Ishikawa (cell line): Measurements from ENCODE around the gene RNF183.

Source experiments
- CEBPB ChIP-seq: IDR thresholded peaks from 2 replicates; pipeline ENCODE4 v1.6.1; 2012
- CREB1 ChIP-seq: IDR thresholded peaks from 2 replicates; pipeline ENCODE4 v1.6.1; 2012; ENCODE audit warnings: low read depth
- EGR1 ChIP-seq: IDR thresholded peaks from 2 replicates; pipeline ENCODE4 v1.6.1; 2012
- EP300 ChIP-seq: IDR thresholded peaks from 2 replicates; pipeline ENCODE4 v1.6.1; 2012; ENCODE audit warnings: borderline replicate concordance
- FOXM1 ChIP-seq: IDR thresholded peaks from 2 replicates; pipeline ENCODE4 v1.6.1; 2012; ENCODE audit warnings: low read depth, borderline replicate concordance
- MAX ChIP-seq: IDR thresholded peaks from 2 replicates; pipeline ENCODE4 v1.6.1; 2012
- NFIC ChIP-seq: IDR thresholded peaks from 2 replicates; pipeline ENCODE4 v1.6.1; 2012
- RAD21 ChIP-seq: IDR thresholded peaks from 2 replicates; pipeline ENCODE4 v1.6.1; 2012; ENCODE audit warnings: low read depth
- REST ChIP-seq: IDR thresholded peaks from 2 replicates; pipeline ENCODE4 v1.6.1; 2012; ENCODE audit warnings: low read depth, mild to moderate bottlenecking
- TAF1 ChIP-seq: IDR thresholded peaks from 2 replicates; pipeline ENCODE4 v1.6.1; 2012; ENCODE audit warnings: low read depth, mild to moderate bottlenecking
- TCF12 ChIP-seq: IDR thresholded peaks from 2 replicates; pipeline ENCODE4 v1.6.1; 2012; ENCODE audit warnings: low read depth
- TEAD4 ChIP-seq: IDR thresholded peaks from 2 replicates; pipeline ENCODE4 v1.6.1; 2012
- YY1 ChIP-seq: IDR thresholded peaks from 2 replicates; pipeline ENCODE4 v1.6.1; 2012; ENCODE audit warnings: low read depth
- ZBTB7A ChIP-seq: IDR thresholded peaks from 2 replicates; pipeline ENCODE4 v1.6.1; 2012; ENCODE audit warnings: low read depth
- TF ChIP-seq, protein P1 (sequence below): IDR thresholded peaks from 2 replicates; pipeline ENCODE4 v1.6.1; 2012

Gene RNF183

DNA sequence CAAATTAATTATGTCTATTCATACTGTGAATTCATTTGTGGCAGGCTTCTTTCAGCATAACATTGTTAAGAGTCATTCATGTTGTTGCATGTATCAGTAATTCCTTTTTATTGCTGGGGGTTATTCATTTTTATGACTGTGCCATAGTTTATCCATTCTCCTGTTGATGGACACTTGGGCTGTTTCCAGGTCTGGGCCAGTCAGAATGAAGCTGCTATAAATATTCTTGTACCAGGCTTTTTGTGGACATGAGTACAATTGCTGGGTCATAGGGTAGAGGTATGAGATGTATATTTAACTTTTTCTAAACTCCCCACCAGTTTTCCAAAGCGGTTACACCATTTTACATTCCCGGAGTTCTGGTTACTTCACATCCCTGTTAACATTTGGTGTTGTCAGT is 14.1 kb downstream of the RNF183 start:
- TF ChIP-seq EP300 (no peak), EGR1 (no peak), TCF12 (no peak), RAD21 (no peak), FOXM1 (no peak), MAX (no peak), CREB1 (no peak), REST (no peak), ZBTB7A (no peak), TAF1 (no peak), NFIC (no peak), TEAD4 (no peak)
- TF ChIP-seq, protein P1, sequence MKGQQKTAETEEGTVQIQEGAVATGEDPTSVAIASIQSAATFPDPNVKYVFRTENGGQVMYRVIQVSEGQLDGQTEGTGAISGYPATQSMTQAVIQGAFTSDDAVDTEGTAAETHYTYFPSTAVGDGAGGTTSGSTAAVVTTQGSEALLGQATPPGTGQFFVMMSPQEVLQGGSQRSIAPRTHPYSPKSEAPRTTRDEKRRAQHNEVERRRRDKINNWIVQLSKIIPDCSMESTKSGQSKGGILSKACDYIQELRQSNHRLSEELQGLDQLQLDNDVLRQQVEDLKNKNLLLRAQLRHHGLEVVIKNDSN: no peak

DNA sequence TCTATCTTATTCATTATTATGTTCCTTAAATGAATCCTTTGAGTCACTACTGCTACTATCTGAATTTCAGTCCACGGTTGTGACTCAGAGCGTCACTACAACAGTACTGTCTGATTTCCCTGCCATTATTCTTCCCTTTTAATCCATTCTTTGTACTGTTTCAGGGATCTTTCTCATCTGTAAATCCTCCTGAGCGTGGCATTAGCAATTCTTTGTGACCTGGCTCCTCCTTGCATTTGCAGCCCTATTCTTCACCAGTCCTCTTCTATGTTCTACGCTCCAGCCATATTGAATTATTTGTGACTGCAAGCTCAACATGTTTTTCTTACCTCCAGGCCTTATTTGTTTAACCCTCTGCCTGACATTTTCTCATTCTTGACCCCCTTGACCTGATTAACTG is 21.8 kb downstream of the RNF183 start:
- no peak for TF ChIP-seq ZBTB7A
- no peak for TF ChIP-seq FOXM1
- TF ChIP-seq, protein P1: no peak
- no peak for TF ChIP-seq REST
- no peak for TF ChIP-seq CREB1
- no peak for TF ChIP-seq TEAD4
- no peak for TF ChIP-seq TAF1
- no peak for TF ChIP-seq EP300
- no peak for TF ChIP-seq RAD21
- TF ChIP-seq EGR1: no peak
- TF ChIP-seq TCF12: no peak
- TF ChIP-seq MAX: no peak
- no peak for TF ChIP-seq NFIC

- TF ChIP-seq RAD21 (no peak), EP300 (no peak), YY1 (no peak), CREB1 (no peak), MAX (no peak), FOXM1 (no peak), ZBTB7A (no peak)
Measured at GRCh38 chr9:113278840-113279239, 24.3 kb downstream of the RNF183 start.

GRCh38 chr9:113275157-113276131 is 27.7 kb downstream of the RNF183 start, which contains the start of the genes CDC26 and PRPF4:
CDC26 (minus strand) TSS chr9:113275572; CDS start chr9:113272507, 3,065 bp downstream.
PRPF4 (plus strand) TSS chr9:113275658; CDS start chr9:113275744, 86 bp downstream.
- TF ChIP-seq MAX: peak; percentile 86
- TF ChIP-seq EGR1: peak; percentile 97
- TF ChIP-seq TCF12: peak; percentile 75
- TF ChIP-seq CREB1: peak; percentile 96
- no peak for TF ChIP-seq RAD21
- no peak for TF ChIP-seq CEBPB
- TF ChIP-seq TAF1: peak; percentile 91
- TF ChIP-seq NFIC: peak; percentile 77
- TF ChIP-seq YY1: peak; percentile 88

GRCh38 chr9:113274474-113275156 is 28.6 kb downstream of the RNF183 start:
- TF ChIP-seq CREB1: no peak
- no peak for TF ChIP-seq NFIC
- TF ChIP-seq, protein P1: no peak
- TF ChIP-seq EGR1: no peak
- no peak for TF ChIP-seq REST
- peak; percentile 60 for TF ChIP-seq RAD21
- TF ChIP-seq YY1: no peak
